Osteoblast (primary cell): ENCODE measurements around the gene OR5H15. TPM values are rescaled to one million over a fixed set of nuclear protein-coding genes. Genes with fewer than 3 reads are reported as not detected.

Experiments
- DNase-seq: peaks from one replicate; pipeline ENCODE4 v3.0.0; 2011; ENCODE audit warnings: low spot score, mixed read lengths; ENCODE audit not compliant: insufficient read length; ENCODE audit errors: missing footprints
- H2AFZ ChIP-seq: 2 replicates; pipeline ENCODE4 v1.6.0; 2011; ENCODE audit warnings: mild to moderate bottlenecking, low read length
- H3K27ac ChIP-seq: 2 replicates; pipeline ENCODE4 v1.5.1; 2011; ENCODE audit warnings: mild to moderate bottlenecking, low read depth, low read length, moderate library complexity
- H3K27me3 ChIP-seq: 2 replicates; pipeline ENCODE4 v1.6.0; 2012; ENCODE audit warnings: mild to moderate bottlenecking, control low read depth, inconsistent platforms, low read length, moderate library complexity; ENCODE audit not compliant: insufficient read depth
- H3K36me3 ChIP-seq: 2 replicates; pipeline ENCODE4 v1.5.1; 2011; ENCODE audit warnings: mild to moderate bottlenecking, low read length, control low read depth, moderate library complexity; ENCODE audit not compliant: insufficient read depth
- H3K4me1 ChIP-seq: 2 replicates; pipeline ENCODE4 v1.5.1; 2011; ENCODE audit warnings: mild to moderate bottlenecking, low read length, control low read depth, moderate library complexity; ENCODE audit not compliant: insufficient read depth
- H3K4me2 ChIP-seq: 2 replicates; pipeline ENCODE4 v1.6.0; 2011; ENCODE audit warnings: mild to moderate bottlenecking, low read length; ENCODE audit not compliant: insufficient read depth
- H3K4me3 ChIP-seq: fragments of 200-600 bp; sonication (generic); 3 replicates; pipeline ENCODE4 v1.5.1; 2012; ENCODE audit warnings: mild to moderate bottlenecking, low read length, inconsistent platforms; ENCODE audit not compliant: insufficient read depth
- H3K79me2 ChIP-seq: 2 replicates; pipeline ENCODE4 v1.6.0; 2012; ENCODE audit warnings: mild to moderate bottlenecking, low read length, control low read depth, inconsistent platforms; ENCODE audit not compliant: insufficient read depth
- H3K9me3 ChIP-seq: 2 replicates; pipeline ENCODE4 v1.5.1; 2011; ENCODE audit warnings: low read depth, low read length, control low read depth
- H4K20me1 ChIP-seq: 2 replicates; pipeline ENCODE4 v1.6.0; 2012; ENCODE audit warnings: mild to moderate bottlenecking, low read length, control low read depth; ENCODE audit not compliant: insufficient read depth
- total RNA-seq: library from RNA; depleted of rRNA; stranded (reverse); fragments of >200 nt; gene quantifications from 2 replicates; pipeline ENCODE4 v1.2.3, GENCODE V29; 2012
- TF ChIP-seq, protein P1 (sequence below): IDR thresholded peaks from 2 replicates; pipeline ENCODE4 v1.5.1; 2011; ENCODE audit warnings: mild to moderate bottlenecking, low read depth, low read length, moderate library complexity; ENCODE audit errors: extremely low read depth

Gene OR5H15
- total RNA-seq, 1 donor = not detected

DNA sequence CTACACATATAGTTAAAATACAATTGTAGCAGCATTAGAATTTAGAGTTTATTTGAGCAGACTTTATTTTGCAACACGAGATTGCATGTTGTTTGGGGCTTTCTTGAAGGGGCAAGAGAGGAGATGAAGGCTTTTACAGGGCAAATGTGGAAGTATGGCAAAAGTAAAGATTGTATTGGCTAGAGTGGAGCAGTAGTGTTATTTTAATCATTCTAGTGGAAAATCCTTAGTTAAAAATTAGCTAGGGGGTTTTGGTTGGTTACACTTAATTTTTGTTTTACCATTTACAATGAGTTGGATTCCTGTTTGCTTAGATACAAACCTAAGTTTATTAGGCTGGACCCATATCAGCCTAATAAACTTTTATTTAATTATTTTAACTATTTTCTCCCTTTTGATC lies 4.6 kb downstream of the OR5H15 start:
- Histone ChIP-seq H2AFZ (no peak overlapping the region), H3K4me3 (no peak overlapping the region), H3K27ac (no peak overlapping the region), H3K9me3 (no peaks in the 10 kb centered on the region), H3K79me2 (no peaks in the 10 kb centered on the region), H3K4me1 (no peaks in the 10 kb centered on the region), H3K4me2 (no peak overlapping the region), H3K27me3 (no peaks in the 10 kb centered on the region), H3K36me3 (no peaks in the 10 kb centered on the region), H4K20me1 (no peaks in the 10 kb centered on the region)
- TF ChIP-seq, protein P1, sequence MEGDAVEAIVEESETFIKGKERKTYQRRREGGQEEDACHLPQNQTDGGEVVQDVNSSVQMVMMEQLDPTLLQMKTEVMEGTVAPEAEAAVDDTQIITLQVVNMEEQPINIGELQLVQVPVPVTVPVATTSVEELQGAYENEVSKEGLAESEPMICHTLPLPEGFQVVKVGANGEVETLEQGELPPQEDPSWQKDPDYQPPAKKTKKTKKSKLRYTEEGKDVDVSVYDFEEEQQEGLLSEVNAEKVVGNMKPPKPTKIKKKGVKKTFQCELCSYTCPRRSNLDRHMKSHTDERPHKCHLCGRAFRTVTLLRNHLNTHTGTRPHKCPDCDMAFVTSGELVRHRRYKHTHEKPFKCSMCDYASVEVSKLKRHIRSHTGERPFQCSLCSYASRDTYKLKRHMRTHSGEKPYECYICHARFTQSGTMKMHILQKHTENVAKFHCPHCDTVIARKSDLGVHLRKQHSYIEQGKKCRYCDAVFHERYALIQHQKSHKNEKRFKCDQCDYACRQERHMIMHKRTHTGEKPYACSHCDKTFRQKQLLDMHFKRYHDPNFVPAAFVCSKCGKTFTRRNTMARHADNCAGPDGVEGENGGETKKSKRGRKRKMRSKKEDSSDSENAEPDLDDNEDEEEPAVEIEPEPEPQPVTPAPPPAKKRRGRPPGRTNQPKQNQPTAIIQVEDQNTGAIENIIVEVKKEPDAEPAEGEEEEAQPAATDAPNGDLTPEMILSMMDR = no peak
- no peak for DNase-seq

DNA sequence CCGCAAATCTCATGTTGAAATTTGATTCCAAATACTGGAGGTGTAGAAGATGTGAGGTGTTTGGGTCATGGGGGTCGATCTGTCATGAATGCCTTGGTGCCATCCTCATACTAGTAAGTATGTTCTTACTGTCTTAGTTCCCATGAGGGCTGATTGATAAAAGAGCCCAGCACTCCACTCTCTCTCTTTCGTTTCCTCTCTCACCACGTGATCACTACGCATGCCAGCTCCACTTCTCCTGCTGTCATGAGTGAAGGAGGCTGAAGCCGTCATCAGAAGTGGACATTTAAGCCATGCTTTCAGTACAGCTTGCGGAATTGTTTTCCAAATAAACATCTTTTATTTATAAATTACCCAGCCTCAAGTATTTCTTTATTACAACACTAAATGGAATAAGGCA lies 6.1 kb downstream of the OR5H15 start:
- Histone ChIP-seq H3K36me3 (no peaks in the 10 kb centered on the region), H3K4me3 (no peak overlapping the region), H3K79me2 (no peaks in the 10 kb centered on the region), H4K20me1 (no peaks in the 10 kb centered on the region), H3K27me3 (no peaks in the 10 kb centered on the region), H3K4me2 (no peak overlapping the region), H2AFZ (no peak overlapping the region), H3K4me1 (no peaks in the 10 kb centered on the region), H3K9me3 (no peaks in the 10 kb centered on the region), H3K27ac (no peak overlapping the region)
- no peak for DNase-seq
- TF ChIP-seq, protein P1 = no peak

DNA sequence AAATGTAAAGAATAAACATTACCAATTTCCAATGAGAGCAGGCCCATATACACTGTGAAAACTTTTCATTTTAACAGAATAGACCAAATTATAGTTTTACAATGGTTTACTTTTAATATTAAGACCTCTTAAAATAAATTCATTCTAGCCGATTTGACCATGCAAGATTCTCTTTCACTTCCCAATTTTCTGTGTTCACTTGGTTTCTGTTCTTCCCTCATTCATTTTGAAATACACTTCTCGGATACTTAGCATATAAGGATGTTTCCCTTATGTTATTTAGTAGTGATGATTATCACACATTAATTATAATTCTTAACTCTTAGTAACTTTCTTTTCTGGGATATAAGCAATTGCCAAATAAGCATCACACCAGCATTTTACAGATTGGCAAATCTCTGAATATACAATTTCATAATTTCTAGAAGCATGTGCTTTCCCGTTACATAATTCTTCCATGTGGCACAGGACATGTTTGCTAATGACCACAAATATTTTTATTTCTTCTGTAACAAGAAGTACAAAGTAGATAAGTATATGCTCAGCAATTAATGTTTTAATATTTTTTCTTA lies 13.9 kb downstream of the OR5H15 start:
- Histone ChIP-seq H3K9me3 (no peaks in the 10 kb centered on the region), H3K79me2 (no peaks in the 10 kb centered on the region), H3K27ac (no peak overlapping the region), H3K4me3 (no peak overlapping the region), H3K4me2 (no peak overlapping the region), H2AFZ (no peak overlapping the region), H3K27me3 (no peaks in the 10 kb centered on the region), H3K4me1 (no peaks in the 10 kb centered on the region), H3K36me3 (no peaks in the 10 kb centered on the region), H4K20me1 (no peaks in the 10 kb centered on the region)
- TF ChIP-seq, protein P1 = no peak
- DNase-seq = no peak

DNA sequence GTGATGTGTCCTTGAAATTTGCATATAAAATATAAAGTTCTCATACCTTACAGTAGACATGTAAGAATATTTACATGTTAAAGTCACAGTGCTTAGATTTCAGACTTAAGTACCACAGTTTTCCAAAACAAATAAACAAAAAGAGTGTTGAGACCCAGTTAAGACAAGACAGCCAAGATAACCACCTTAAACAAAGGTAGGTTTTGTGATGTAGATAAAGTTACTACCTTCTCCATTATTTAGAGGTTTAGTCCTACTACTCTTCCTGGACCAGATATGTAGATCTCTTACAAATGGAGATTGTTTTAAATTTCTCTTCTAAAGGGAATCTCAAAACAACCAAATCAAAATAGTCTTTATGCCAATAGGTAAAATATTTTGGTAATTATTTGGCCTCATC lies 15.7 kb downstream of the OR5H15 start:
- Histone ChIP-seq H3K9me3 (no peaks in the 10 kb centered on the region), H3K4me2 (no peak overlapping the region), H2AFZ (no peak overlapping the region), H3K4me3 (no peak overlapping the region), H3K36me3 (no peaks in the 10 kb centered on the region), H3K79me2 (no peaks in the 10 kb centered on the region), H3K27me3 (no peaks in the 10 kb centered on the region), H3K4me1 (no peaks in the 10 kb centered on the region), H4K20me1 (no peaks in the 10 kb centered on the region), H3K27ac (no peak overlapping the region)
- DNase-seq = no peak
- TF ChIP-seq, protein P1 = no peak
